RCC 7860 (cell line): ENCODE results near the gene ZCWPW1.
"Not testable (repeated sequence)": the region's sequence is repeated elsewhere in the genome, so short reads cannot be mapped to it uniquely, and the experiment has no call there.

Source experiments
- DNase-seq: peaks from one replicate; pipeline ENCODE4 v3.0.0-alpha.2; 2015; ENCODE audit warnings: low spot score
- FAIRE-seq: peaks from 2 replicates; lab custom pipeline; 2012; peaks lifted over from hg19 to GRCh38; lab: Jason Lieb, UNC

Gene ZCWPW1

GRCh38 chr7:100456562-100456961 lies 28.1 kb upstream of the ZCWPW1 start:
- FAIRE-seq (no peak), DNase-seq (no peak)

GRCh38 chr7:100455206-100455605 lies 26.7 kb upstream of the ZCWPW1 start:
- FAIRE-seq, result no peak
- DNase-seq, result no peak

- FAIRE-seq, DNase-seq: not testable (repeated sequence)
These were observed 25.4 kb upstream of the ZCWPW1 start for GRCh38 chr7:100453854-100454253.

- no peak for FAIRE-seq
- DNase-seq, result no peak
These were observed 24.0 kb upstream of the ZCWPW1 start for GRCh38 chr7:100452513-100452912.

GRCh38 chr7:100449190-100449795 lies 20.8 kb upstream of the ZCWPW1 start:
- DNase-seq, result no peak
- FAIRE-seq, result no peak

GRCh38 chr7:100447363-100447762 lies 18.9 kb upstream of the ZCWPW1 start:
- FAIRE-seq, DNase-seq: not testable (repeated sequence)

GRCh38 chr7:100446040-100446439 lies 17.5 kb upstream of the ZCWPW1 start:
- no peak for FAIRE-seq
- no peak for DNase-seq

GRCh38 chr7:100444311-100445278 lies 16.1 kb upstream of the ZCWPW1 start:
- FAIRE-seq (no peak), DNase-seq (peak; percentile 86)

GRCh38 chr7:100443096-100443840 lies 14.8 kb upstream of the ZCWPW1 start:
- no peak for FAIRE-seq

GRCh38 chr7:100441641-100442535 lies 13.4 kb upstream of the ZCWPW1 start:
- DNase-seq (no peak), FAIRE-seq (no peak)

More at GRCh38 chr7:100443096-100443840, 14.8 kb upstream of the ZCWPW1 start:
- no peak for DNase-seq

- not testable (repeated sequence) for FAIRE-seq, DNase-seq
These were observed 10.7 kb upstream of the ZCWPW1 start for GRCh38 chr7:100439244-100439643.

GRCh38 chr7:100438731-100439130 lies 10.2 kb upstream of the ZCWPW1 start:
- FAIRE-seq, result not testable (repeated sequence)

GRCh38 chr7:100438172-100438571 lies 9.7 kb upstream of the ZCWPW1 start:
- FAIRE-seq (no peak), DNase-seq (no peak)

More at GRCh38 chr7:100438731-100439130, 10.2 kb upstream of the ZCWPW1 start:
- not testable (repeated sequence) for DNase-seq

GRCh38 chr7:100437150-100438100 lies 8.9 kb upstream of the ZCWPW1 start:
- no peak for FAIRE-seq
- DNase-seq, result no peak

- DNase-seq (no peak), FAIRE-seq (no peak)
These were observed 7.2 kb upstream of the ZCWPW1 start for GRCh38 chr7:100435401-100436304.

- FAIRE-seq (no peak), DNase-seq (no peak)
These were observed 6.0 kb upstream of the ZCWPW1 start for GRCh38 chr7:100434297-100435144.
